C4-2B (cell line): ENCODE measurements around the gene ABHD17A.
"Not testable (repeated sequence)": the region's sequence is repeated elsewhere in the genome, so short reads cannot be mapped to it uniquely, and the experiment has no call there.

Source experiments
- H3K27ac ChIP-seq: fragments of 450-650 bp; 2 replicates; pipeline ENCODE4 v1.5.1; 2017
- CTCF ChIP-seq: fragments of 450-650 bp; conservative IDR thresholded peaks from 2 replicates; pipeline ENCODE4 v1.5.1; 2017; ENCODE audit warnings: mild to moderate bottlenecking
- ZFX ChIP-seq: fragments of 450-650 bp; IDR thresholded peaks from 2 replicates; pipeline ENCODE4 v1.6.1; 2017

The ABHD17A gene

DNA sequence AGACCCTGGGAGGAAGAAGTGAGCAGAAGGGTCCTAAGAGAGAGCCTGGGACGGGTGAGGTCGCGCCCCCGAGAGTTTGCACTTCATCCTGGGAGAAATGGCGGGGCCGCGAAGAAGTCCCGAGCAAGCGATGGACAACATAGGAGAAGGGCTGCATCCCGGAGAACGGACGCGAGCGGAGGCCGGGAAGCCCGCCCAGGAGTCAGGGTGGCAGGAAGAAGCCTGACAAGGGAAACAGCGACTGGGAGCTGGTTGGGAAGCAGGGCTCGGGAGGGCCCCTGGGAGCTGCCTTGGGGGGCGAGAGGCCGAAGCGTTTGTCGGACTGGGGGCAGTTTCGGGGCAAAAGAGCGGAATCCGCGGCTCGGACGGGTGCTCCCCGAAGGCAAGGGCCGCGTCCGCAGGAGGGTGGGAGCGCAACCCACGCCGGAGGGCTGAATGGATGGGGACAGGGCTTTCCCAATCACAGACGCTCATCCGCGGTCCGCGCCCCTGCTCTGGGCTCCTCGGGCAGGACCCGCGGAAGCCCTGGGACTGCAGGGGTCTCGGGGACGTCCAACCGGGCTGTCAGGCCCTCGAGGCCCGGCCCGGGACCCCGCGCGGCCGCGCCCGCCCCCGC, 469 bp downstream of the ABHD17A start:
- TF ChIP-seq CTCF: no peak
- peak; percentile 84; the same call in 1 of the 2 replicates for TF ChIP-seq ZFX
- H3K27ac ChIP-seq: peak overlapping the region; percentile 80

DNA sequence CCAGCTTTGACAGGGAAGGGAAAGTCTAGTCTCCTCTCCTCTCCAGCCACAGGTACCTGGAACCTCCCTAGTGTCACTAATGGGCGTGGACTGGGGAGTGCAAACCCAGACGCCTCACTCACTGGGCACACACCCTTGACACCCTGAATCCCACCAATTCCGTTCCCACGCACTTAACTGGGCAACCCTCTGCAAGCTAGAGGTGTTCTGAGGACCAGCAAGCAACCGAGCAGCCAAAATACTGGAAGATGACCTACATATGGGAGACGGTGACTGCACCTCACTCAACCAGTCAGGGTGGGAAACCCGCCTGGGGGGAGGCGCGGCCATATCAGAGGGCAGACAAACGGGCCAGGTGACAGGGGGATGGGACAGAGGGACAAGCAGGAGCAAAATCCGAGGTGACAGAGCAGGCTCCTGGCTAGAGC, 991 bp downstream of the ABHD17A start:
- H3K27ac ChIP-seq: peak overlapping the region; percentile 80
- TF ChIP-seq ZFX: no peak

DNA sequence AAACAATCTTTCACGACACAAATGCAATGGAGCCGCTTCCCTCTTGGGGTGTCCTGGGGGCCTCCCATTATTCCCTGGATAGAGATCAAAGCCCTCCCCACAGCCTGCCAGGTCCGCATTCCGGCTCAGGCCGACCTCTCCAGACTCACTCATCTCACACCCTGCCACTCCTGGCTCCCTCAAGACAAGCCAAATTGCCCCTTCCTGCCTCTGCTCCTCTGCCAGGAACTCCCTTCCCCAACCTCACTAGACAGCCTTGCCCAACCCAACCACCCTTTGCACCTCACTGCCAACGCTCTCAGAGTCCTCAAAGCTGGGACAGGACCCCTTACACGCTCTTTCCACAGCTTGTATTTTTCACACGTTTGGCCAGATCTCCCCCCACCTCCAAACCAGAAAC, 1.5 kb downstream of the ABHD17A start:
- H3K27ac ChIP-seq: peak overlapping the region; percentile 80
- TF ChIP-seq ZFX (no peak), CTCF (no peak)

DNA sequence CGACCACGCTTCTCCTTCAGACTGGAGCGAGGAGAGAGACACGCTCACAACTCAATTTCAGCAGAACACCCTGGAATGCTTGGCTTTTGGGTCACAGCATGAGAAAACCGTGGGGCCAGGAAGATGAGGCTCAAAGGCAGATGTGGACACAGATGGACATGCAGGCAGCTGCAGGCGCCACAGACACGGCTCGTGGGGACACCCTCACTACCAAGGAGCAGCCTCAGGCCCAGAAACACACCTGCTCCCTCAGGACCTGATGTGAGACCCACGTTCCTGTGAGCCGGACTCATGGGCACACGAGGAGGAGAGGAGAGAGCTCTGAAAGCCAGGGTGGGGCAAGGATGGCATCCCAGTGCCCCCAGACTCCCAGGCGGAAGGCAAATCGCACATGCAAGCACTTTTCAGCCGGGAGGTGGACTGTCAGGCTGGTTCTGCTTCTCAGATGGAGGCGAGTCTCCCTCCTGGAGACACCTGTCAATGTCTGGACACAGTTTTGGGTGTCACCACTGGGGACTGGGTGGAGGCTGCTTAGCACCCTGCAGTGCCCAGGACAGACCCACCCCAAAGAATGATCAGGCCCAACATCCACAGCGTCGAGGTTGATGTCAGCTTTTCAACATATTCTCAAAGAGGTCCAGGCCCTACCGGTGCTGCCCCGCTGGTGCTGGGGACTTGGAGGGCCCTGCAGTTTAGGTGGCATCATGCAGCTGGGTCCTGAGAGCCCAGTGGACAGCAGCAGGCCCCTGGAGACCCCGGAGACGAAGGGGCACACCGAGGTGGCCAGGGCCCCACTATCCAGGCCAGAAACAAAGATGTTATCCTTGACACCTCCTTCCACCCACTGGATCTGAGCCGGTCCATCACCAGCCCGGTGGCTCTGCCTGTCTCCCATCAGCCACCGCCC, 2.3 kb downstream of the ABHD17A start:
- H3K27ac ChIP-seq: peak overlapping the region; percentile 80; the same call in 1 of the 2 replicates

DNA sequence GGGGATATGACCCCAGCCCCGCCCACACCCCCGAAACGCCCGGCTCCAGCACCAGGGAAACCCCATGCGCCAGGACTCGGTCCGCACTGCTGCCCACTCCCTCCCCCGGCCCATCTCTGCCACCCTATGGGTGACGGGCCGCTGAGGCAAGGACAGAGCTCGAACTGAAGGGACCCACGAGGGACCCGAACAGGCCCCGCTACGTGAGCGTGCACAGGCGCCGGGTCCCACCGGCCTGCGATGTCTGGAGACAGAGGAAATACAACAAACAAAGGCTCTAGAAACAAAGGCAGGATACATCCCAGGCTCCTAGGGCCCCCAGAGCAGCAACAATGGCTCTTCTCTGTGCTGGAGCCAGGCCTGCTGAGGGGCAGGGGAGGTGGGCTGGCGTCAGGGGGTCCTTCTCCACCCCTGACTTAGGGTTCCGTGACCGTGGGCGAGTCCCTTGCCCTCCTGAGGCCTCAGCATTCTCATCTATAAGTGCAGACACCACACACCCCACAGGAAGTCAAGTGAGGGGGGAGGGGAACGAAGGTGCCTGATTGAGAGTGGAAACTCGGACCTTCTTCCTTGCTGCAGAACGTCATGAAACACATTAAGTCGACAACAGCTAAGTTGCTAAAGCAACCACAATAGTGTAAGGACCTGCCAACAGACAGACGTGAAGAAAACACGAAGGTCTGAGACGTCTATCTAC, 3.1 kb downstream of the ABHD17A start:
- no peak overlapping the region for H3K27ac ChIP-seq
- no peak for TF ChIP-seq ZFX
- no peak for TF ChIP-seq CTCF

More for the DNA sequence above, 2.3 kb downstream of the ABHD17A start:
- no peak for TF ChIP-seq CTCF
- TF ChIP-seq ZFX: no peak

DNA sequence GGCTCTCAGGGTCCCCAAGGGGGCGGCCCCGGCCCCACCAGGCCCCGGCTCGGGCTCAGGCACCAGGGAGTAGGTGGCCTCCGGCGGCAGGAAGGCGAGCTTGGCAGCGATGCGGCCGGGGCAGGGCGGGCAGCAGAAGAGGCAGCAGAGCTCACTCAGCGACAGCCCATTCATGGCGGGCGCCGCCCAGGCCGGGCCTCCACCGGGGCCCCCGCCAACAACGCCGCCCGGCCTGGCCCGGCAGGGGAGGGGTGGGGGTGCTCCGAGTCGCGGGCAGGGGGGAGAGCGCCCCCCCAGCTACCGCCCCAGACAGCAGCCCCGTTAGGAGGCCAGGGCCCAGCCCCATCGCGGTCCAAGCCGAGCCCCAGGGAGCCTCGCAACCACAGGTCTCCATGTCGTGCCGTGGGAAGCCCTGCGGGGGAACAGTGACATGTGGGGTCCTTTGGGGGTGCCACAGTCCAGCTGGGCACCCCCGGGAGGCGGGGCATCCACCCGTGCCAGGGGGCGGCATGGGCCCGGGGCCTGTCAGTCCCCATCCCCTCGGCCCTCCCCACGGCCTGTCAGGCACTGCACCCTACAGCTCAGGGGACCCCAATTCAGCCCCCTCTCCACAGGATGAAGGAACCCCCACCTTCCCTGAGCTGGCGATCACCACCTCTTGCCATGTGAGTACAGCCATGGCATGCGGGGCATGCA, 3.8 kb downstream of the ABHD17A start:
- H3K27ac ChIP-seq: not testable (repeated sequence)

DNA sequence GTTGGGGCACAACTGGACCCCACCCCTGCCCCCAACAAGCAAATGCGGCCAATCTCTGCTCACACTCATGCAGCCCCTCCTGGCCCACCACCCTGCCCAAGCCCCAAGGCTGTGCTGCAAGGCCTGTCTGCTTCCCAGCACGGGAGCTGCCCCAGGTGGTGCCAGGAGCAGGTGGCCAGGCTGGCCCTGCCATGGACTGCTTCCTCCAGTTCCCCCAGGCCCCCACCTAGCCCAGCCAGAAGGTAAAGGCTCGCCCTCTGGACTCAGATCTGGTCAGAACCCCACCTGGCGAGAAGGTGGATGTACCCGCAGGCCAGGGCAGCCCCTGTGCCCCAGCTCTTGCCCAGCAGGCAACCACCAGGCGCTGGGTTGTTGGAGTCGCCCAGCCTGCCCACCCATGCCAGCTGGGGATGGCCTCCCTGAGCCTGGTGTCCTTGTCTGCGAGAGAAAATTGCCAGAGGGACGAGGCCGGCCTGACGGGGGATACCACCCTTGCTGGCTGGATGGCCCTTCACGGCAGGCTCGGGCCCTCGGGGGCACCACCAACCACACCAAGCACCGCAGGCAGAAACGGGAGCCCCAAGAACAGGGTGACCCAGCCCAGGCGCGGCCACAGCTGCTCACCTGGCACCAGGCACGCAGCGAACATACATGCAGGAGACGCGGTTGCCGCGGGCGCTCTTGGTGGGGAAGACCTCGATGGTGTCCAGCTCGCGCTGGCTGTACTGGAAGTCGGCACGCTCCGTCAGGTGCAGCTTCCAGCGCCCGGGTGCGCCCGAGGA, 4.5 kb downstream of the ABHD17A start:
- no peak overlapping the region for H3K27ac ChIP-seq
- TF ChIP-seq CTCF: no peak
- no peak for TF ChIP-seq ZFX

DNA sequence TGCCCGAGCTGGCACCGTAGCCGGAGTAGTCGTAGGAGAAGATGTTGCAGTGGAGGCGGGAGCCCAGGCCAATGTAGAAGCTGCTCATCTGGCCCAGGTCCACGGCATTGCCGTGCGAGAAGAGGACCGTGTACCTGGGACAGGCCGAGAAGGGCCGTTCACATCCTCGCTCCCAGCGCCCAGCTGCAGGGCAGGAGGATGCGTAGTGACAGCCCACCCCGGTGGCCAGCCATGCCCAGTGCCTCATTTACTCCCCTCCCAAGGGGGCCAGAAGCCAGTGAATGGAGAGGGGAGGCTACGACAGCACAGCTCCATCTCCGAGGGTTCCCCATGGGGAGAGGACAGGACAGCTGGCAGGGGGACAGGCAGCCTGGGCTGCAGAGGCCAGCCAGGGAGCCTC, 5.3 kb downstream of the ABHD17A start:
- H3K27ac ChIP-seq: not testable (repeated sequence)

GRCh38 chr19:1878583-1878982, 6.7 kb downstream of the ABHD17A start:
- H3K27ac ChIP-seq: not testable (repeated sequence)

GRCh38 chr19:1877280-1877660, 8.0 kb downstream of the ABHD17A start:
- H3K27ac ChIP-seq: not testable (repeated sequence)

GRCh38 chr19:1876496-1877279, 8.6 kb downstream of the ABHD17A start:
- peak overlapping the region; percentile 96 for H3K27ac ChIP-seq
